K562 (cell line): ENCODE data around the gene DBX1. TPM values are rescaled to one million over a fixed set of nuclear protein-coding genes. Genes with fewer than 3 reads are reported as not detected.

Experiments
- ATAC-seq: fragments of 200-7000 bp; cut with Tn5 transposase; 3 replicates; pipeline ENCODE4 v1.9.1; 2020; ENCODE audit warnings: moderate library complexity
- BruUV-seq: library from RNA; stranded (reverse); fragments of 400-500 nt; replicated peaks from 2 replicates; lab custom pipeline; 2021; lab: Mats Ljungman, UMichigan
- CTCF ChIA-PET: fragments of 300-600 bp; formaldehyde crosslinking; extraction: SDS; loops from one replicate; lab custom pipeline; 2021; ENCODE audit warnings: low intra/inter-chr PET ratio; lab: Yijun Ruan, JAX
- POLR2A ChIA-PET: fragments of 300-600, 350-650 bp; sonication (Branson Sonifier 250); formaldehyde crosslinking; extraction: SDS; loops from one replicate; lab custom pipeline; 2021; ENCODE audit warnings: antibody characterized with exemption, inconsistent platforms; lab: Yijun Ruan, JAX
- DNase-seq, 4 experiments: peaks; one replicate each; pipeline versions ENCODE4 v3.0.0 to v3.0.0-alpha.2; 2011 to 2018; ENCODE audit warnings: low spot score in 3 of 4, mixed read lengths in 3 of 4; ENCODE audit errors: extremely low read depth in 1 of 4
- FAIRE-seq: peaks from 2 replicates; lab custom pipeline; 2011; peaks lifted over from hg19 to GRCh38; lab: Jason Lieb, UNC
- H2AFZ ChIP-seq: 2 replicates; pipeline ENCODE4 v1.6.0; 2011; ENCODE audit warnings: low read depth, low read length, control low read depth, inconsistent platforms
- H3K27ac ChIP-seq: fragments of 200-600 bp; 3 replicates; pipeline ENCODE4 v1.8.0; 2011; ENCODE audit warnings: low read depth, mild to moderate bottlenecking, control low read depth, inconsistent platforms, low read length, moderate library complexity, mixed read lengths; ENCODE audit errors: extremely low read depth
- H3K27me3 ChIP-seq, 2 experiments: fragments of 300-600 bp in 1 of 2; 2 replicates in 1 of 2; 3 replicates in 1 of 2; pipeline versions ENCODE4 v1.6.0 to v1.8.0; 2011; ENCODE audit warnings: inconsistent platforms in 2 of 2, low read length in 2 of 2, mild to moderate bottlenecking in 1 of 2, mixed read lengths in 1 of 2, moderate library complexity in 1 of 2; ENCODE audit not compliant: control insufficient read depth in 2 of 2, insufficient read depth in 2 of 2
- H3K36me3 ChIP-seq: fragments of 300-600 bp; 3 replicates; pipeline ENCODE4 v1.8.0; 2011; ENCODE audit warnings: mild to moderate bottlenecking, low read length, inconsistent platforms; ENCODE audit not compliant: control insufficient read depth, insufficient read depth
- H3K4me1 ChIP-seq, 2 experiments: fragments of 200-600 bp in 1 of 2; replicated peaks in 1 of 2; 2 replicates in 1 of 2; 3 replicates in 1 of 2; pipeline versions ENCODE4 v1.5.1 to v1.8.0; 2011; ENCODE audit warnings: inconsistent platforms in 2 of 2, low read length in 2 of 2, mild to moderate bottlenecking in 1 of 2, mixed read lengths in 1 of 2, moderate library complexity in 1 of 2; ENCODE audit not compliant: control insufficient read depth in 2 of 2, insufficient read depth in 2 of 2
- H3K4me2 ChIP-seq: 2 replicates; pipeline ENCODE4 v1.6.1; 2011; ENCODE audit warnings: low read length, control low read depth, inconsistent platforms, mixed read lengths; ENCODE audit not compliant: insufficient read depth
- H3K4me3 ChIP-seq: fragments of 200-600 bp; sonication (generic), shearing (Covaris generic); 2 replicates; pipeline ENCODE4 v1.5.1; 2016; ENCODE audit warnings: control low read depth, inconsistent platforms
- H3K79me2 ChIP-seq: fragments of 200-600 bp; 3 replicates; pipeline ENCODE4 v1.8.0; 2011; ENCODE audit warnings: low read length, inconsistent platforms; ENCODE audit not compliant: control insufficient read depth, insufficient read depth
- H3K9ac ChIP-seq, 2 experiments: 2 replicates each; pipeline versions ENCODE4 v1.6.0 to v1.6.1; 2011; ENCODE audit warnings: low read depth in 2 of 2, low read length in 2 of 2, control low read depth in 1 of 2, inconsistent platforms in 1 of 2, mild to moderate bottlenecking in 1 of 2, mixed read lengths in 1 of 2; ENCODE audit not compliant: insufficient read depth in 1 of 2
- H3K9me1 ChIP-seq: one replicate; pipeline ENCODE4 v1.6.0; 2011; ENCODE audit warnings: inconsistent platforms, mild to moderate bottlenecking, low read length, moderate library complexity; ENCODE audit not compliant: control insufficient read depth, insufficient read depth
- H3K9me3 ChIP-seq: replicated peaks from 2 replicates; pipeline ENCODE4 v1.5.1; 2011; ENCODE audit warnings: low read depth, low read length, inconsistent platforms; ENCODE audit not compliant: control insufficient read depth, insufficient read depth
- H4K20me1 ChIP-seq: replicated peaks from 2 replicates; pipeline ENCODE4 v1.6.1; 2011; ENCODE audit warnings: low read length, inconsistent platforms, mixed read lengths; ENCODE audit not compliant: control insufficient read depth, insufficient read depth
- ARNT ChIP-seq, 2 experiments: fragments of 450-650 bp; IDR thresholded peaks; 2 replicates each; pipeline ENCODE4 v1.6.1; 2016; ENCODE audit warnings: mild to moderate bottlenecking in 1 of 2
- KDM1A ChIP-seq, 2 experiments: fragments of 450-650 bp; IDR thresholded peaks; 2 replicates each; pipeline ENCODE4 v1.6.1; 2016; ENCODE audit warnings: mild to moderate bottlenecking in 2 of 2
- LEF1 ChIP-seq: fragments of 450-650 bp; IDR thresholded peaks from 2 replicates; pipeline ENCODE4 v1.6.1; 2016; ENCODE audit warnings: mild to moderate bottlenecking
- MAFG ChIP-seq: fragments of 450-650 bp; conservative IDR thresholded peaks from 2 replicates; pipeline ENCODE4 v1.6.1; 2016; ENCODE audit warnings: missing genetic modification characterization, missing compliant biosample characterization
- POLR2G ChIP-seq: fragments of 200-400 bp; formaldehyde crosslinking; IDR thresholded peaks from 2 replicates; pipeline ENCODE4 v1.6.1; 2017; ENCODE audit warnings: low read depth, mild to moderate bottlenecking, antibody characterized with exemption, low read length, moderate library complexity
- SAP30 ChIP-seq: fragments of 200-600 bp; sonication (generic); IDR thresholded peaks from 2 replicates; pipeline ENCODE4 v1.6.1; 2012; ENCODE audit warnings: borderline replicate concordance, low read depth, mild to moderate bottlenecking, moderate library complexity, low read length, control low read depth, inconsistent platforms; ENCODE audit not compliant: insufficient read depth, poor library complexity, severe bottlenecking
- in situ Hi-C: fragments of 300-500 bp; cut with MboI; formaldehyde crosslinking; loops from 4 replicates; pipeline ENCODE4 v1.15.0; 2018; ENCODE audit warnings: inconsistent platforms, mixed read lengths
- intact Hi-C: fragments of 100-400 bp; cut with micrococcal nuclease; formaldehyde crosslinking; loops from 2 replicates; pipeline ENCODE4 v1.14.2; 2022
- polyA plus RNA-seq, 8 experiments: library from polyadenylated mRNA; depleted of rRNA in 4 of 8; stranded (reverse) in 5 of 8; unstranded in 3 of 8; fragments of >200 nt; fragmentation: Nextera tagmentation in 2 of 8; fragmentation: Illumina TruSeq in 1 of 8; extraction: Ambion mirVana in 2 of 8; extraction: Trizol in 1 of 8; gene quantifications; 2 replicates each; pipeline versions ENCODE4 v1.2.1 to v1.2.3, GENCODE V29; 2011 to 2014; ENCODE audit warnings: inconsistent platforms in 1 of 8, missing spikeins in 1 of 8
- total RNA-seq, 7 experiments: library from RNA; depleted of rRNA in 6 of 7; stranded (reverse); fragments of >200 nt in 6 of 7; fragmentation: Illumina TruSeq in 2 of 7; extraction: Trizol in 2 of 7; gene quantifications; 2 replicates each; pipeline versions ENCODE4 v1.2.1 to v1.2.3, GENCODE V29; 2011 to 2021; ENCODE audit warnings: low replicate concordance in 1 of 7
- TF ChIP-seq, protein P1 (sequence below): sonication (generic); formaldehyde crosslinking; IDR thresholded peaks from 2 replicates; pipeline ENCODE4 v1.8.1; 2023; ENCODE audit warnings: mild to moderate bottlenecking, missing genetic modification reagents, moderate library complexity
- TF ChIP-seq, protein P2 (sequence below): fragments of 250-450 bp; sonication (Bioruptor Pico); IDR thresholded peaks from 2 replicates; pipeline ENCODE4 v1.5.0; 2021; ENCODE audit warnings: mild to moderate bottlenecking, borderline replicate concordance
- TF ChIP-seq, protein P3 (sequence below), 2 experiments: fragments of 250-450 bp in 1 of 2; fragments of 450-650 bp in 1 of 2; sonication (Bioruptor Pico) in 1 of 2; IDR thresholded peaks; 2 replicates each; pipeline versions ENCODE4 v1.6.1 to v1.8.0; 2016 to 2021; ENCODE audit warnings: mild to moderate bottlenecking in 2 of 2, moderate library complexity in 2 of 2, missing compliant biosample characterization in 1 of 2, missing genetic modification characterization in 1 of 2
- TF ChIP-seq, protein P4 (sequence below): fragments of 150-350 bp; conservative IDR thresholded peaks from 2 replicates; pipeline ENCODE4 v1.6.1; 2014; ENCODE audit warnings: low read length

DBX1 gene
- total and polyA plus RNA-seq, 9 of the 15 experiments (the other 6 are each of a cell fraction or from before 2014, with no cell fraction given): not detected

DNA sequence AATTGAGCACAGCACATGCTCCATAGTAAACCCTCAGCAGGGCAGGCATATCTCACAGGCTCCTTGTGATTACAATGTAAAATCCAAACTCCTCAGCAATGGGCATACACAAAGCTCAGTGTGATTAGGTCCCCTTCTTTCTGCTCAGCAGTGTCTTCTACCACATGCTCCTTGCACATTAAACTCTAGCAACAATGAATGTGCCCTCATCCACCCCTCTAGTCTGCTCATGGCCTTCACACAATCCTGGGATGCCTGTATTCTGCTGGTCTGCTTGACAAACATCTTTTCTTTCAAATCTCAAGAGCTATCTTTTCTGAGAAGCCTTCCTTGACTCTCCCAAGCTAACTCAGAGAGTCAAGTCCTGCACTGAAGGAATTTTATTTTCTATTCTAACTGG is 32.4 kb upstream of the DBX1 start:
- in situ Hi-C loops: no loop called here
- FAIRE-seq (no peak), ATAC-seq (no peak), DNase-seq (no peak)
- H3K36me3 ChIP-seq: no peaks in the 10 kb centered on the region
- no peak overlapping the region for H3K4me2 ChIP-seq
- no peak overlapping the region for H3K9ac ChIP-seq
- ChIA-PET CTCF (no interaction called here), POLR2A (interaction anchor here (0.7 to 2.1 kb wide), 2 partner anchors 10 to 275 kb away, joined by 3 to 8 read pairs; no protein-coding TSS in a partner anchor)
- no peaks in the 10 kb centered on the region for H3K9me1 ChIP-seq
- H4K20me1 ChIP-seq: no peaks in the 10 kb centered on the region
- H3K9me3 ChIP-seq: no peaks in the 10 kb centered on the region
- H3K27me3 ChIP-seq: 0 out of 5 replicates have a peak, but pooled peaks cover 0 to 2% of the 10 kb centered on the region in 2 experiments
- H3K4me1 ChIP-seq: no peaks in the 10 kb centered on the region
- TF ChIP-seq, protein P1, sequence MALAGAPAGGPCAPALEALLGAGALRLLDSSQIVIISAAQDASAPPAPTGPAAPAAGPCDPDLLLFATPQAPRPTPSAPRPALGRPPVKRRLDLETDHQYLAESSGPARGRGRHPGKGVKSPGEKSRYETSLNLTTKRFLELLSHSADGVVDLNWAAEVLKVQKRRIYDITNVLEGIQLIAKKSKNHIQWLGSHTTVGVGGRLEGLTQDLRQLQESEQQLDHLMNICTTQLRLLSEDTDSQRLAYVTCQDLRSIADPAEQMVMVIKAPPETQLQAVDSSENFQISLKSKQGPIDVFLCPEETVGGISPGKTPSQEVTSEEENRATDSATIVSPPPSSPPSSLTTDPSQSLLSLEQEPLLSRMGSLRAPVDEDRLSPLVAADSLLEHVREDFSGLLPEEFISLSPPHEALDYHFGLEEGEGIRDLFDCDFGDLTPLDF: no peak
- TF ChIP-seq ARNT (IDR thresholded peaks at IDR 0.05) (no peak), LEF1 (no peak), KDM1A (IDR thresholded peaks at IDR 0.05) (no peak), SAP30 (no peak), POLR2G (no peak), MAFG (tag) (no peak)
- TF ChIP-seq, protein P2, sequence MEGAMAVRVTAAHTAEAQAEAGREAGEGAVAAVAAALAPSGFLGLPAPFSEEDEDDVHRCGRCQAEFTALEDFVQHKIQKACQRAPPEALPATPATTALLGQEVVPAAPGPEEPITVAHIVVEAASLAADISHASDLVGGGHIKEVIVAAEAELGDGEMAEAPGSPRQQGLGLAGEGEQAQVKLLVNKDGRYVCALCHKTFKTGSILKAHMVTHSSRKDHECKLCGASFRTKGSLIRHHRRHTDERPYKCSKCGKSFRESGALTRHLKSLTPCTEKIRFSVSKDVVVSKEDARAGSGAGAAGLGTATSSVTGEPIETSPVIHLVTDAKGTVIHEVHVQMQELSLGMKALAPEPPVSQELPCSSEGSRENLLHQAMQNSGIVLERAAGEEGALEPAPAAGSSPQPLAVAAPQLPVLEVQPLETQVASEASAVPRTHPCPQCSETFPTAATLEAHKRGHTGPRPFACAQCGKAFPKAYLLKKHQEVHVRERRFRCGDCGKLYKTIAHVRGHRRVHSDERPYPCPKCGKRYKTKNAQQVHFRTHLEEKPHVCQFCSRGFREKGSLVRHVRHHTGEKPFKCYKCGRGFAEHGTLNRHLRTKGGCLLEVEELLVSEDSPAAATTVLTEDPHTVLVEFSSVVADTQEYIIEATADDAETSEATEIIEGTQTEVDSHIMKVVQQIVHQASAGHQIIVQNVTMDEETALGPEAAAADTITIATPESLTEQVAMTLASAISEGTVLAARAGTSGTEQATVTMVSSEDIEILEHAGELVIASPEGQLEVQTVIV (CRISPR knock-in tag): no peak
- TF ChIP-seq, protein P3, sequence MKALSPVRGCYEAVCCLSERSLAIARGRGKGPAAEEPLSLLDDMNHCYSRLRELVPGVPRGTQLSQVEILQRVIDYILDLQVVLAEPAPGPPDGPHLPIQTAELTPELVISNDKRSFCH (CRISPR knock-in tag; IDR thresholded peaks at IDR 0.05): no peak
- TF ChIP-seq, protein P3 (tag; IDR thresholded peaks at IDR 0.05): no peak
- TF ChIP-seq, protein P4, sequence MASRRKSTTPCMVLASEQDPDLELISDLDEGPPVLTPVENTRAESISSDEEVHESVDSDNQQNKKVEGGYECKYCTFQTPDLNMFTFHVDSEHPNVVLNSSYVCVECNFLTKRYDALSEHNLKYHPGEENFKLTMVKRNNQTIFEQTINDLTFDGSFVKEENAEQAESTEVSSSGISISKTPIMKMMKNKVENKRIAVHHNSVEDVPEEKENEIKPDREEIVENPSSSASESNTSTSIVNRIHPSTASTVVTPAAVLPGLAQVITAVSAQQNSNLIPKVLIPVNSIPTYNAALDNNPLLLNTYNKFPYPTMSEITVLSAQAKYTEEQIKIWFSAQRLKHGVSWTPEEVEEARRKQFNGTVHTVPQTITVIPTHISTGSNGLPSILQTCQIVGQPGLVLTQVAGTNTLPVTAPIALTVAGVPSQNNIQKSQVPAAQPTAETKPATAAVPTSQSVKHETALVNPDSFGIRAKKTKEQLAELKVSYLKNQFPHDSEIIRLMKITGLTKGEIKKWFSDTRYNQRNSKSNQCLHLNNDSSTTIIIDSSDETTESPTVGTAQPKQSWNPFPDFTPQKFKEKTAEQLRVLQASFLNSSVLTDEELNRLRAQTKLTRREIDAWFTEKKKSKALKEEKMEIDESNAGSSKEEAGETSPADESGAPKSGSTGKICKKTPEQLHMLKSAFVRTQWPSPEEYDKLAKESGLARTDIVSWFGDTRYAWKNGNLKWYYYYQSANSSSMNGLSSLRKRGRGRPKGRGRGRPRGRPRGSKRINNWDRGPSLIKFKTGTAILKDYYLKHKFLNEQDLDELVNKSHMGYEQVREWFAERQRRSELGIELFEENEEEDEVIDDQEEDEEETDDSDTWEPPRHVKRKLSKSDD: no peak
- no TSS peak for BruUV-seq
- no peak overlapping the region for H3K4me3 ChIP-seq
- H3K27ac ChIP-seq: no peak overlapping the region
- intact Hi-C loops: no loop called here
- H2AFZ ChIP-seq: no peak overlapping the region
- H3K79me2 ChIP-seq: no peaks in the 10 kb centered on the region
